Spleen (tissue), 11 donors: ENCODE data around the gene ARL14EP. TPM values are rescaled to one million over a fixed set of nuclear protein-coding genes. Genes with fewer than 3 reads are reported as not detected.

Experiments
- DNase-seq: peaks from one replicate; pipeline ENCODE4 v3.0.0-alpha.2; 2020
- H3K27ac ChIP-seq, 8 donors: fragments of 200-600 bp; sonication (generic) in 7 of 8; 1 replicate in 4 of 8; 2 replicates in 4 of 8; pipeline versions ENCODE4 v1.5.0 to v1.8.0; 2016 to 2021; ENCODE audit warnings: inconsistent platforms in 4 of 8, mild to moderate bottlenecking in 4 of 8, moderate library complexity in 1 of 8
- H3K27me3 ChIP-seq, 7 donors: fragments of 200-600 bp; sonication (generic) in 6 of 7; replicated peaks in 1 of 7; 1 replicate in 4 of 7; 2 replicates in 3 of 7; pipeline versions ENCODE4 v1.5.0 to v1.8.0; 2016 to 2021; ENCODE audit warnings: inconsistent platforms in 3 of 7, mild to moderate bottlenecking in 1 of 7
- H3K36me3 ChIP-seq, 6 donors: fragments of 200-600 bp; sonication (generic) in 5 of 6; 1 replicate in 4 of 6; 2 replicates in 2 of 6; pipeline versions ENCODE4 v1.5.0 to v1.8.0; 2016 to 2021; ENCODE audit warnings: inconsistent platforms in 2 of 6
- H3K4me1 ChIP-seq, 6 donors: fragments of 200-600 bp; sonication (generic) in 5 of 6; 1 replicate in 3 of 6; 2 replicates in 3 of 6; pipeline versions ENCODE4 v1.5.0 to v1.8.0; 2016 to 2021; ENCODE audit warnings: inconsistent platforms in 3 of 6
- H3K4me3 ChIP-seq, 8 donors: fragments of 200-600 bp; sonication (generic) in 7 of 8; 1 replicate in 4 of 8; 2 replicates in 4 of 8; pipeline versions ENCODE4 v1.5.0 to v1.8.0; 2016 to 2021; ENCODE audit warnings: inconsistent platforms in 4 of 8, mild to moderate bottlenecking in 4 of 8, moderate library complexity in 2 of 8
- H3K9me3 ChIP-seq, 8 donors: fragments of 200-600 bp; sonication (generic) in 7 of 8; 1 replicate in 4 of 8; 2 replicates in 4 of 8; pipeline versions ENCODE4 v1.5.0 to v1.8.0; 2016 to 2021; ENCODE audit warnings: inconsistent platforms in 4 of 8
- POLR2A ChIP-seq, 3 donors: fragments of 450-650 bp; IDR thresholded peaks; one replicate each; pipeline ENCODE4 v1.5.1; 2017; ENCODE audit warnings: antibody characterized with exemption in 3 of 3, mild to moderate bottlenecking in 1 of 3
- POLR2AphosphoS5 ChIP-seq, 3 donors: sonication (generic); formaldehyde crosslinking; IDR thresholded peaks; one replicate each; pipeline ENCODE4 v1.5.1; 2017; ENCODE audit warnings: antibody characterized with exemption in 3 of 3
- WGBS, 5 donors: extraction: QIAGEN DNeasy Blood & Tissue Kit in 3 of 5; methylation state at CpG; one replicate each; pipeline versions ENCODE4 v1.1.5 to v1.1.7; 2013 to 2018; 5-methylcytosine and 5-hydroxymethylcytosine counted together
- intact Hi-C: fragments of 100-400 bp; cut with DNase I; formaldehyde crosslinking; loops from one replicate; pipeline ENCODE4 v1.15.0; 2023; ENCODE audit warnings: low total_unique reads
- polyA plus RNA-seq, 3 donors: library from polyadenylated mRNA; stranded (reverse); fragments of 200-250 nt; gene quantifications; one replicate each; pipeline ENCODE4 v1.2.1, GENCODE V29; 2013
- total RNA-seq, 7 donors: library from RNA; depleted of rRNA in 3 of 7; stranded (reverse); fragments of >200 nt in 3 of 7; fragmentation: NEBNext Ultra II Directional in 4 of 7; extraction: Animal tissue kit (Norgen Biotek cat#: 25700) in 4 of 7; gene quantifications; one replicate each; pipeline versions ENCODE4 v1.1.0 to v1.2.1, GENCODE V29; 2016 to 2021
- TF ChIP-seq, protein P1 (sequence below), 11 experiments: fragments of 200-600 bp in 7 of 11; fragments of 450-650 bp in 4 of 11; sonication (generic) in 4 of 11; IDR thresholded peaks in 8 of 11; conservative IDR thresholded peaks in 3 of 11; 1 replicate in 7 of 11; 2 replicates in 4 of 11; pipeline versions ENCODE4 v1.4.0 to v1.8.0; 2016 to 2021; ENCODE audit warnings: antibody characterized with exemption in 11 of 11, inconsistent platforms in 4 of 11, mild to moderate bottlenecking in 1 of 11
- donor health status: healthy with polysubstance abuse.
- donor health status: DM: no; HTN: no; CAD: no; lungs with moderate emphysema.
- donor health status: DM: no; HTN: no; CAD: no.
- donor health status: Bipolar disorder and iron deficiency.
- donor health status: healthy.
- donor health status: DM: no; HTN: no; CAD: no.
- donor health status: DM: yes; HTN: yes; CAD: no.

ARL14EP gene
- total and polyA plus RNA-seq, 10 donors = 15.6 to 40.3 (median 31.7) TPM

DNA sequence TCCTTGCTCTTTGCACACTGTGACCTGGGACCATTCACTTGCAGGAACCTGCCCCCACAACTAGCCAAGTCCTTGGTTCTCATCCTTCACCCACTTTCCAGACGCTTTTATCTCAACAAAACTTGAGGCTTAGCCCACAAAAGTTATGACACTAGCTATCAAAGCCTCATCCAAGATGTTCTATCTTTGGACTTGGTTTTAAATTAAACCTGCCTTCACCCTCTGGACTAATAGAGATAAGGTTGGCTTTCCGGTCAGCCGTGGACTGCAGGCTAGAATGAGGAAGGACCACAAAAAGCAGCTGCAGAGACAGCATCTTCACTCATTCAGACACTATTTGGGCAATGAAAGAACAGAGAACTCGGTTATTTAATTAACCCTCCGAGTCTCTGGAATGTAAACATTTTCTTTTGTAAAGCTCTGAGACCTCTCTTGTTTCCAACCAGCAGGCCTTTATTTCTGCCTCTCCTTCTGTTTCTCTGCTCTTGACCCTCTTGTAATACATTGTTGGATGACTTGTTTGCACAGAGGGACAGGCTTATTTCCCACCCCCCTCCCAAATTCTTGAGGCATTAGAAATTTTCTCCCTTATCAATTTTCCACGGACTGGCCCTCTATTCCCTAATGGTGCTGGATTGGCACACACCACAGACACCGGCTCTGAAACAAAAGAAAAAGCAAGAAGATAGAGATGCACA, 41.4 kb downstream of the ARL14EP start:
- intact Hi-C loops = no loop called here
- Histone ChIP-seq H3K9me3 (peaks cover 0 to 6% (median 0%) of the 10 kb centered on the region in 8 donors), H3K4me3 (no peak overlapping the region), H3K27me3 (no peaks in the 10 kb centered on the region), H3K27ac (no peak overlapping the region), H3K36me3 (no peaks in the 10 kb centered on the region), H3K4me1 (no peaks in the 10 kb centered on the region)
- 62 to 75% (median 72%) methylated on average over 7 of the region's 7 CpGs for WGBS, 5 donors
- no peak for TF ChIP-seq POLR2A (IDR thresholded peaks at IDR 0.05)
- TF ChIP-seq POLR2AphosphoS5 (IDR thresholded peaks at IDR 0.05) = no peak
- TF ChIP-seq, protein P1, sequence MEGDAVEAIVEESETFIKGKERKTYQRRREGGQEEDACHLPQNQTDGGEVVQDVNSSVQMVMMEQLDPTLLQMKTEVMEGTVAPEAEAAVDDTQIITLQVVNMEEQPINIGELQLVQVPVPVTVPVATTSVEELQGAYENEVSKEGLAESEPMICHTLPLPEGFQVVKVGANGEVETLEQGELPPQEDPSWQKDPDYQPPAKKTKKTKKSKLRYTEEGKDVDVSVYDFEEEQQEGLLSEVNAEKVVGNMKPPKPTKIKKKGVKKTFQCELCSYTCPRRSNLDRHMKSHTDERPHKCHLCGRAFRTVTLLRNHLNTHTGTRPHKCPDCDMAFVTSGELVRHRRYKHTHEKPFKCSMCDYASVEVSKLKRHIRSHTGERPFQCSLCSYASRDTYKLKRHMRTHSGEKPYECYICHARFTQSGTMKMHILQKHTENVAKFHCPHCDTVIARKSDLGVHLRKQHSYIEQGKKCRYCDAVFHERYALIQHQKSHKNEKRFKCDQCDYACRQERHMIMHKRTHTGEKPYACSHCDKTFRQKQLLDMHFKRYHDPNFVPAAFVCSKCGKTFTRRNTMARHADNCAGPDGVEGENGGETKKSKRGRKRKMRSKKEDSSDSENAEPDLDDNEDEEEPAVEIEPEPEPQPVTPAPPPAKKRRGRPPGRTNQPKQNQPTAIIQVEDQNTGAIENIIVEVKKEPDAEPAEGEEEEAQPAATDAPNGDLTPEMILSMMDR (IDR thresholded peaks at IDR 0.05 in 8 of 11, conservative IDR thresholded peaks at IDR 0.05 in 3 of 11) = no peak
- no peak for DNase-seq

DNA sequence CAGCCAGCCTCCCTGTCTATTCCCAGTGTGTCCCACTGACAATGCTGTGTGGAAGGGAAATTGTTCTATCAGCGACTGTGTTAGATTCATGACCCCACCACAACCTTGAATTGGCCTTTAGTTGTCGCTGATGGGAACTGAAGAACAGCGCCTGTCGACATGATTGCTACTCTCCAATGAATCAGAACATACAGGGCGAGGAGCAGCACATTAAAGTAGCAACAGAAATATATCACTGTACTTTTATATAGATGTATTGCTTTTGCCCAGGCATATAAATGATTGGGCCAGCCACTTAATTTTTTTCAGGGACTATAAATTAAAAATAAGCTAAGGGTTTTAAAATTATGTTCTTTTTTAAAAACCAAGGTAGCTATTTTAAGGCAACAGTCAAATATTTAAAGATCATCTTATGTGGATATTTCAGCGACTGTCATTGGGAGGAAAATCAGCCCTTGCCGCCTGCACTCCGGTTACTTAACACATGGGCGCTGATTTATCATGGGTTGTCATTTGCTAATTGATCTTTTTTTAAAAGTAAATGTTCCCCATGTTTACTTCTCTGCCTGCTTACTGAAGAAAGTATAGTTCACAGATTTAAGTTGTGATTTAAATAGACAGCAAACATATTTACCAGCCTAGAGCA, 42.1 kb downstream of the ARL14EP start:
- no peaks in the 10 kb centered on the region for H3K36me3 ChIP-seq
- H3K4me3 ChIP-seq = no peak overlapping the region
- WGBS, 5 donors = 86 to 91% (median 88%) methylated on average over 9 of the region's 9 CpGs
- no peaks in the 10 kb centered on the region for H3K27me3 ChIP-seq
- peaks cover 0 to 7% (median 0%) of the 10 kb centered on the region in 8 donors for H3K9me3 ChIP-seq
- no peak for DNase-seq
- intact Hi-C loops = no loop called here
- no peak overlapping the region for H3K27ac ChIP-seq
- TF ChIP-seq, protein P1 (IDR thresholded peaks at IDR 0.05 in 8 of 11, conservative IDR thresholded peaks at IDR 0.05 in 3 of 11) = no peak
- TF ChIP-seq POLR2A (IDR thresholded peaks at IDR 0.05) (no peak), POLR2AphosphoS5 (IDR thresholded peaks at IDR 0.05) (no peak)
- H3K4me1 ChIP-seq = no peaks in the 10 kb centered on the region

DNA sequence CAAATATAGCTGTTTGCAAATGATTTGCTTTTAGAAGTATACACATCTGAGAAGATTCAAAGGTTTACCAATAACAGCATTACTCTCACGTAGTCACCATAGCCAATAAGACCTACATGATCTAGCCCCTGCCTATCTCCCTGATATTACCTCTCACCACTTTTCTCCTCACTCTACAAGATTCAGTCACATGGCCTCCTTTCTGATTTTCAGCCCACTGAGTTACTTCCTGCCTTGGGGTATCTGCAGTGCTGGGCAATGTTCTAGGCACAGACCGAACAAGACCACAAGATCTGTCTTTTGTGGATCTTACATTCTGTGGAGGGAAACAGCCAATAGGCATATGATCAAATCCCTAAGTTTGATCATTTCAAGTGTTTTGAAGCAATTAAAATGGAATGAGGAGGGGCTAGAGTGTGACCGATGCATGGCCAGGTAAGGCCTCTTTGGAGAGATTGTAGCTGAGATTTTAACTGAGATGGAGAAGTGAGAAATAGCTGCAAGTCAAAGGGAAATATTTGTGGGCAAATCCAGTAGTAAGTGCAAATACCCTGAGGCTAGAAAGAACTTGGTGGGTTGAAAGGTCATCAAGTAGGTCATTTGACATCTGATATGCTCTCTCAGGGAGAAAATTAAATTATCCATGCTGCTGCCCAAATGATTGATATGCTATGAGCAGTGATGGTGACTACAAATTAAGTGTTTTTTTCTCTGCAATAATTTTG, 43.1 kb downstream of the ARL14EP start:
- H3K36me3 ChIP-seq = no peaks in the 10 kb centered on the region
- no peak for DNase-seq
- H3K9me3 ChIP-seq = peaks cover 0 to 7% (median 0%) of the 10 kb centered on the region in 8 donors
- WGBS, 5 donors = 81 to 97% (median 88%) methylated on average over 3 of the region's 3 CpGs
- no peak overlapping the region for H3K4me3 ChIP-seq
- intact Hi-C loops = no loop called here
- TF ChIP-seq, protein P1 (IDR thresholded peaks at IDR 0.05 in 8 of 11, conservative IDR thresholded peaks at IDR 0.05 in 3 of 11) = no peak
- TF ChIP-seq POLR2A (IDR thresholded peaks at IDR 0.05) (no peak), POLR2AphosphoS5 (IDR thresholded peaks at IDR 0.05) (no peak)
- H3K4me1 ChIP-seq = no peaks in the 10 kb centered on the region
- no peak overlapping the region for H3K27ac ChIP-seq
- H3K27me3 ChIP-seq = no peaks in the 10 kb centered on the region

DNA sequence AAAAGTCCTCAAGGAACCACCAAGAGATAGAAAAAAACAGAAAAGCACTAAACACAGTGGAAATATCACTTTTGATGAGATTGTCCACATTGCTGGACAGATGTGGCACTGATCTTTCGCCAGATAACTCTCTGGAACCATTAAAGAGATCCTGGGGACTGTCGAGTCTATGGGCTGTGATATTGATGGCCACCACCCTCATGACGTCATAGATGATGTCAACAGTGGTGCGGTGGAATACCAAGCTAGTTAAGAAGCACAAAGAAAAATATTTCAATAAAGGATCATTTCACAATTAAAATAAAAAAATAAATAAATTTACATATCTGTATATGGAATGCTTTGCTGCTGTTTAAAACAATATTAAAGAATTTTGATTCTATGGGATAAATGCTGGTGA, 45.5 kb downstream of the ARL14EP start:
- Histone ChIP-seq H3K4me3 (no peak overlapping the region), H3K9me3 (peaks cover 0 to 7% (median 0%) of the 10 kb centered on the region in 8 donors), H3K36me3 (no peaks in the 10 kb centered on the region), H3K4me1 (no peaks in the 10 kb centered on the region), H3K27ac (no peak overlapping the region), H3K27me3 (no peaks in the 10 kb centered on the region)
- no peak for DNase-seq
- WGBS, 5 donors = 84 to 95% (median 91%) methylated on average over 4 of the region's 4 CpGs
- intact Hi-C loops = no loop called here
- TF ChIP-seq POLR2A (IDR thresholded peaks at IDR 0.05) (no peak), POLR2AphosphoS5 (IDR thresholded peaks at IDR 0.05) (no peak)
- TF ChIP-seq, protein P1 (IDR thresholded peaks at IDR 0.05 in 8 of 11, conservative IDR thresholded peaks at IDR 0.05 in 3 of 11) = no peak
